NB4 (cell line): ENCODE data around the gene LRRFIP1.

Source experiments
- MYC ChIP-seq: IDR thresholded peaks from 2 replicates; pipeline ENCODE4 v1.6.1; 2011; ENCODE audit warnings: low read depth, low read length
- POLR2A ChIP-seq: IDR thresholded peaks from 2 replicates; pipeline ENCODE4 v1.6.1; 2011; ENCODE audit warnings: mild to moderate bottlenecking; ENCODE audit not compliant: insufficient read length; ENCODE audit errors: extremely low read depth
- TF ChIP-seq, protein P1 (sequence below): IDR thresholded peaks from one replicate; pipeline ENCODE4 v1.5.1; 2012; ENCODE audit warnings: low read depth, low read length
- TF ChIP-seq, protein P2 (sequence below): IDR thresholded peaks from 2 replicates; pipeline ENCODE4 v1.6.1; 2011; ENCODE audit warnings: low read depth, low read length

DNA sequence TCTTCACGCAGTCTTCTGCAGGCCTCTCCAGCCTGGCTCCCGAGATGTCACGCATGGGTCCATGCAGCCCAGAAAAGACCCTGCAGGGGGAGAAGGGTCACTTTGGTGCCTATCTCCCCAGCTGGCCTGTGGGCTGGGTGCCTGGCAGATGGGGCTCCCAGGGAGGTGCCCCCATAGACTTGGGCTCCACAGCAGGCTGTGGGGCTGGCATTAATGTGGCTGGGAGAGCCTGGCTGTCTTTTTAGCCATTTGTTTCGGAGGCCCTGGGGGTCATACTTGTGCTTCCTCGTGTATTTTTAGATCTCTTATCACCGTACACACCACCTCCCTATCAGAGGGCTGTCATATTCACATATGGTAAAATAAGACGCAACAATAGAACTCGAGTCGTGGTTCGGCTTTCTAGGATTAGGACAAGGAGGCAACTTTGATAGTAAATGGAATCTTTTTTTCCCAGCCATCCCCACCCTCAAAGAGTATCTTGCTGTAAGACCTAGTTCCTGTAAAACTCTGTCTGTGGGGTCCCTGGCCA lies 74.5 kb downstream of the LRRFIP1 start:
- no peak for TF ChIP-seq POLR2A
- TF ChIP-seq, protein P1, sequence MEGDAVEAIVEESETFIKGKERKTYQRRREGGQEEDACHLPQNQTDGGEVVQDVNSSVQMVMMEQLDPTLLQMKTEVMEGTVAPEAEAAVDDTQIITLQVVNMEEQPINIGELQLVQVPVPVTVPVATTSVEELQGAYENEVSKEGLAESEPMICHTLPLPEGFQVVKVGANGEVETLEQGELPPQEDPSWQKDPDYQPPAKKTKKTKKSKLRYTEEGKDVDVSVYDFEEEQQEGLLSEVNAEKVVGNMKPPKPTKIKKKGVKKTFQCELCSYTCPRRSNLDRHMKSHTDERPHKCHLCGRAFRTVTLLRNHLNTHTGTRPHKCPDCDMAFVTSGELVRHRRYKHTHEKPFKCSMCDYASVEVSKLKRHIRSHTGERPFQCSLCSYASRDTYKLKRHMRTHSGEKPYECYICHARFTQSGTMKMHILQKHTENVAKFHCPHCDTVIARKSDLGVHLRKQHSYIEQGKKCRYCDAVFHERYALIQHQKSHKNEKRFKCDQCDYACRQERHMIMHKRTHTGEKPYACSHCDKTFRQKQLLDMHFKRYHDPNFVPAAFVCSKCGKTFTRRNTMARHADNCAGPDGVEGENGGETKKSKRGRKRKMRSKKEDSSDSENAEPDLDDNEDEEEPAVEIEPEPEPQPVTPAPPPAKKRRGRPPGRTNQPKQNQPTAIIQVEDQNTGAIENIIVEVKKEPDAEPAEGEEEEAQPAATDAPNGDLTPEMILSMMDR, result no peak
- TF ChIP-seq, protein P2, sequence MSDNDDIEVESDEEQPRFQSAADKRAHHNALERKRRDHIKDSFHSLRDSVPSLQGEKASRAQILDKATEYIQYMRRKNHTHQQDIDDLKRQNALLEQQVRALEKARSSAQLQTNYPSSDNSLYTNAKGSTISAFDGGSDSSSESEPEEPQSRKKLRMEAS, result no peak
- no peak for TF ChIP-seq MYC
